Epithelial cell of prostate (primary cell): ENCODE measurements around the gene DRAP1.
A peak's percentile ranks its signal among the peaks of the same experiment; 100 is the strongest.

Experiments used
- DNase-seq: peaks from one replicate; pipeline ENCODE4 v3.0.0-alpha.2; 2011; ENCODE audit warnings: low read depth, low spot score
- H3K27ac ChIP-seq: fragments of 450-650 bp; 2 replicates; pipeline ENCODE4 v1.5.1; 2017; ENCODE audit warnings: mild to moderate bottlenecking

The DRAP1 gene, protein sequence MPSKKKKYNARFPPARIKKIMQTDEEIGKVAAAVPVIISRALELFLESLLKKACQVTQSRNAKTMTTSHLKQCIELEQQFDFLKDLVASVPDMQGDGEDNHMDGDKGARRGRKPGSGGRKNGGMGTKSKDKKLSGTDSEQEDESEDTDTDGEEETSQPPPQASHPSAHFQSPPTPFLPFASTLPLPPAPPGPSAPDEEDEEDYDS

DNA sequence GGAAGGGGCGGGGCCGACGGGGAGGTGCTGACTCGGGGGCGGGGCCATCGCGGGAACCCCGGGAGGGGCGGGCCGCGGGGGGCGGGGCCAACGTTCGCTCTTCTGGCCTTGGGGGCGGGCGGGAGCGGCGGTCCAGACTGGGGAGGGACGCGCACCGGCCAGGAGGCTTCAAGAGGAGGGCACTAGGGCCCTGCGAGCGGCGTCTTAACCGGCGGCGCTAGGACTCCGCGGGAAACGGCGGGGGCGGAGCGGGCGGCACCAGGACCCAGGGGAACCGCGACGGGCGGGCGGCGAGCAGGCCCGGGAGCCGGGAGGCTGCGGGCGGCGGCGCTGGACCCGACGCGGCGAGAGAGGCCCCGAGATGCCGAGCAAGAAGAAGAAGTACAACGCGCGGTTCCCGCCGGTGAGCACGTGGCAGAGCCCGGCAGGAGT lies at the start of gene DRAP1:
Gene DRAP1 (plus strand): TSS at position 286 of the 432 bp plus-strand sequence. CDS start 76 bp downstream, at position 362.
- H3K27ac ChIP-seq: peak within 1 kb of the TSS; percentile 99
- DNase-seq: peak; percentile 90

DNA sequence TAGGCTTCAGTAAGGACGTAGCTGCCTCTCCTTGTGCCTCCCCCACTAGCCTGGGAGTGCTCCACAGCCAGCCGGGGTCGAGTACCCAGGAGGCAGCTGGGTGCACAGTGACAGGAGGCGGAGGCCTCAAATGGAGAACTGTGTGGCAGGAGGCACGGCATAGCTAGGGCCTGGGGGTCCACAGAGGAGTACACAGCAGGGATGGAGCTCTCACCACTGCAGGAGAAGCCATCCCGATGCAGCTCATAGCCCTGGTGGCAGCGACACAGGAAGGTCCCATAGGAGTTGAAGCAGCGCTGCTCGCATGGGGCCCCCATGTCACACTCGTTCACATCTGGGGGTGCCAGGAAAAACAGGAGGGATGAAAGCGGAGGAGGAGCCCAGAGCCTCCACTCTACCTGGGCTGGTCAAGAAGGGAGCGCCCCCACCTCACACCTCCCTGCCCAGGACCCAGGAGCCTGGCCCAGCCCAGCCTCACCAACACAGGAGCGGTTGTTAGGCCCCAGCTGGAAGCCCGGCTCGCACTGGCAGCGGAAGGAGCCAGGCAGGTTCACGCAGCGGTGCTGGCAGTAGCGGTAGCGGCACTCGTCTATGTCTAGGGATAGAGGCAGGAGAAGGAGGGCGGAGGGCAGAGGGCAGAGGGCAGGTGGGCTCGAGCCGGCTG lies 49.5 kb upstream of the DRAP1 start:
- no peak for DNase-seq

DNA sequence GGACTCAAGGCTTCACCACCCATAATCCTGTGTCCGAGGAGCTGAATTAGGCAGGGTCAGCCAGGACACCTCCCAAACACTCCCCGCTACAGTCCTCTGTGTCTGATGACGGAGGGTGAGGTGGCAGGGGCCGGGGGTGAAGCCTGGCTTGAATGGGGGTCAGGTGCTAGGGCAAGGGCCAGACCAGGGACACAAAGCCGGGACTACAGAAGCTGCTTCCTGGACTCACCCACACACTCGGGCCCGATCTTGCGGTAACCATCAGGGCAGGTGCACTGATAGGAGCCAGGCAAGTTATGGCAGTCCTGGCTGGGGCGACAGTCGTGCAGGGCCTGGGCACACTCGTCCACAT lies 48.9 kb upstream of the DRAP1 start:
- no peak overlapping the region for H3K27ac ChIP-seq

More for the DNA sequence above, 49.5 kb upstream of the DRAP1 start:
- H3K27ac ChIP-seq: no peak overlapping the region

DNA sequence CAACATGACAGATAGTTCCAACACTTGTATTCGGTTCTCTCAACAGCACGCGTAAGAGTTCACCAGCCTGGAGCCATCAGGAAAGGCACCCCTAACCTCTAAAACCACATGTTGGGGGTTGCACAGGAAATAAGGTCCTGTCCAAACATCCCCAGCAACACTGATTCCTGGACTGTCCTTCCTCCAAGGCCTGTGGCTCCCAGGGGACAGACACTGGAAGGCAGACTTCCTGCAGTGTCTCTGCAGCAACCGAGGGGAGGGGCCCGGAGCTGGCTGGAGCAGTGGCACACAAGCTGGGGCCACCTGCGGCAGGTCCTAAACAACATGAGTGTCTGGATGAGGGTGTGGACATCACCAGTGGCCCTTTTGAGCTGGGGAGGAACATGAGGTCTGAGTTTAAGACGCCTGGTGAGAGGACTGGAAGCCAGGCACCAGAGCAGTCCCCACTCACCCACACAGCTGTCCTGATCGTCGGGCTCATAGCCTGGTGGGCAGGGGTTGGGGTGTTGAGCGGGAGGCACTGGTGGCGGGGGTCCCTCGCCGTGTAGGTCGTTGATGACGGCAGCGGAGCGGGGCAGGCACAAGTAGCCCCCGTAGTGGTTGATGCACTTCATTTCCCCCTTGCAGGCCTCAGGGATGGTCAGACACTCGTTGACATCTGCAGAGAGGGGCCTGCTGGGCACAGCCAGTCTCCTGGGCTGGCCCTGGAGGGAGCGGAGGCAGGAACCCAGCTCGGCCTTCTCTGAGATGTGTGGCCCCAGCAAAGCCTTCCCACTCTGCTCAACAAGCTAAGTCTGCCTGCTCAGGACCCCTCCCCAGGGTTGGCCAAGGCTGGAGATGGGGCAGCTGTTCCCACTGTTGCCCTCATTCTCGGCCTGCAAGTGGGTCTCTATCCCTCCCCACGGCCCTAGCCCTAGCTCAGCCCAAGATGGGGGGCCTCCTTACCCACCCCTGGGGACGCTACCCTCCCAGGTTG lies 48.2 kb upstream of the DRAP1 start:
- no peak overlapping the region for H3K27ac ChIP-seq
- no peak for DNase-seq

More for the DNA sequence above, 48.9 kb upstream of the DRAP1 start:
- no peak for DNase-seq

DNA sequence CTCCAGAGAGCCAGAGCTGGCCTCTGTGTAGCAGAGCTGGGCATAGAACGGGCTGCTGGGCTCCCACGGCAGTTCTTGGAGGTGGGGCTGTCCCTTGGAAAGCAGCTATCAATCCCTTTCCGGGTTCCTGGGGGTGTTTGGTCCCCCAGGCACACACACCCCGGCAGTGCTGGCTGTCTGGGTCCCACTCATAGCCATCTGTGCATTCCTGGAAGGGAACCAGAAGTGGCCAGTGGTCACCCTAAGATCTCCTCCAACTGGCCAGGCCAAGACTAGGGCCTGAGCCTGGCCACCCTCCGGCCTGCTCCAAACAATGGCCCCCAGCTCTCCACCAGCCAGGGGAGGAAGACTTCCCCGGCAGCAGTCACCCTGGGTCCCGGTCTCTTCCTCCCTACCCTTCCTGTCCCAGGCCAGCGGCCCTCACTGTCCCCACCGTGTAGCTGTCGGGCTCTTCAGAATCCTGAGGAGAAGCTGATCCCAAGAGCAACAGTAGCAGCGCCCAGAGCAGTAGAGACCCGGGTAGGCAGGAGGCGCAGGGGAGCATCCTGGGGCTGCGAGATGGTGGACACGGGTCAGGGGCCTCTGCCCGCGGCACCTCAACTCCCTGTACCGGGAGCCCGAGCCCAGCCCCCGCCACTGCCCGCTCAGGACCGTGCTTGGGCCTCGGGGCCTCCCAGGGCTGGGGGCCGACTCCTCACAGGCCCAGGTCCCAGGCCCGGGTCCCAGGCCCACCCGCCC lies 47.2 kb upstream of the DRAP1 start:
- no peak for DNase-seq
- H3K27ac ChIP-seq: peak overlapping the region; percentile 35

DNA sequence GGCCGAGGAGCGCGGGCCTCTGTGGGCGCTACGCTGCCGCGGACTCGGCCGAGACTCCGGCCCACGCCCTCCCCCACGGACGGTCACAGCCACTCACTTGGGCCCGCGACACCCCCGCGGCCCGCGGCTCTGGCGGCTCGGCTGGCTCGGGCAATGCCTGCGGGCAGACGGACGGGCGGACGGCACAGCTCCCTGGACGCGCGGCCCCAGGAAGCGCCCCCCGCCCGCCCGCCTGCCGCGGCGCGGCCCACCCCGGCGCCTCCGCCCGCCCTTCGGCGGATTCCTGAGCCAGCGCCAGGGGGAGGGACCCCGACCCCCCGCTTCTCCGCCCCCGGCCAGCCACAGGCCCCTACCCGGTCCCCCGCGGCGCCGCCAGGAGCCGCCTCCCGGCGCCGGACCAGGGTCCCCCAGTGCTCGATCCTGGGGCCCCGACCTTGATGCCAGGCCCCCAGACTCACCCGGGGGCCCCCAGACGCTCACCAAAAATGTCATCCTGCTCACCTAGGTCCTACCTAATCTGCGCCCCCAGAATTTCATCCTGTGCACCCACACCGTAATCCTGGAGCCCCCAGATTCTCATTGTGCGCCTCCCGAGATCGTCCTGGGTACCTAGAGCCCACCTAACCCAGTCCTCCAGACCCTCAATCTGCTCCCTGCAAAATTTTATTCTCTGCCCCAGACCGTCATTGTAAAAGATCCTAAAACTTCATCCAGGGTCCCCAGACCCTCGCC lies 46.5 kb upstream of the DRAP1 start, which contains the start of gene EFEMP2:
Gene EFEMP2 (minus strand): TSS at position 215 of the 732 bp plus-strand sequence. CDS start 446 bp downstream, outside the sequence.
- no peak for DNase-seq
- peak within 1 kb of the TSS; percentile 35 for H3K27ac ChIP-seq

DNA sequence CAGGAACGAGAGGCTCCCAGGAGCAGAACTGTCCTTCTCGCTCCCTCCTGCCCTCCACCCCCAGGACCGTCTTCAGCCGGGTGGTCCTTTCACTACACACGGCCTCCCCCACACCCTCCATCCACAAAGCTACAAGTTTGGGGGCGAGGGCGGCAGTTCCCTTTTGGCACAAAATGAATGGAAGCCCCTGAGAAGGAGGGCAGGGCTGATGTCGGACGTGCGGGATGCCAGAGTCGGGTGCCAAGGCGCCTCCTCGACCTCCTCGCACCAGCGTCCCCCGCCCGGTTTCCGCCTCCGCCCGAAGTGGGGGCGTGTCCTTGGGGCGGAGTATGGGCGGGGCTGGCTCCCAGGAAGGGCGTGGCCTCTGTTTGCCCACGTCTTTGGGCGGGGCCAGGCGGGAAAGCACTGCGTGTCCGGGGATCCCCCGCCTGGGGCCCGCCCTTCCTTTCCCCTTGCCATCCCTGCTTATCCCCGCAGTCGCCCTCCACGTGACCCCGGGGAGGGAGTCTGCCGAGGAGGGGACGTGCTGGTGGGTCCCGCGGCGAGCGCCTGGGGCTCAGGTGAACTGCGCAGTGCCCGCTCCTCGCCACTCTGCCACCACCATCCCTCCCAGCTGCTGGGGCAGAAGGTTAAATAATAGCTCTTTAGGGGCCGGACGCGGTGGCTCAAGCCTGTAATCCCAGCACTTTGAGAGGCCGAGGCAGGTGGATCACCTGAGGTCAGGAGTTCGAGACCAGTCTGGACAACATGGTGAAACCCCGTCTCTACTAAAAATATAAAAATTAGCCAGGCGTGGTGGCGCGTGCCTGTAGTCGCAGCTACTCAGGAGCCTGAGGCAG lies 45.7 kb upstream of the DRAP1 start:
- H3K27ac ChIP-seq: peak overlapping the region; percentile 35
- no peak for DNase-seq

DNA sequence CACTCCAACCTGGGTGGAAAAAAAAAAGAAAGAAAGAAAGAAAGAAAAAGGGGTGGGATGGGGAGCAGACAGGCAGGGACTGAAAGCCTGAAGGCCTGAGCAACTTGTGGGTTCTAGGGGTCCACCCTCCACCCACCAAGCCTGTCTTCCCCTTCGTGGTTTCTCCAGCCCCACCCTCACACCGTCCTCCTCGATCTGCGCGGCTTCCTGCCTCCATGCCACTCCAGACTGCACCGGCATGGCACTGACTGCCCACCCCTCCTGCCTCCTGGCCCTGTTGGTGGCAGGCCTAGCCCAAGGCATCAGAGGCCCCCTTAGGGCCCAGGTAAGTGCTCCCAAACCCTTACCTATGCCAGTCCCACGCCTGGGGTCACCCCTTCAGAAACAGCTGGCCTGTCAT lies 39.6 kb upstream of the DRAP1 start, which contains the start of gene CTSW:
Gene CTSW (plus strand): TSS at position 221 of the 400 bp plus-strand sequence. CDS start 18 bp downstream, at position 239.
- no peak for DNase-seq
- H3K27ac ChIP-seq: no peak within 1 kb of the TSS

DNA sequence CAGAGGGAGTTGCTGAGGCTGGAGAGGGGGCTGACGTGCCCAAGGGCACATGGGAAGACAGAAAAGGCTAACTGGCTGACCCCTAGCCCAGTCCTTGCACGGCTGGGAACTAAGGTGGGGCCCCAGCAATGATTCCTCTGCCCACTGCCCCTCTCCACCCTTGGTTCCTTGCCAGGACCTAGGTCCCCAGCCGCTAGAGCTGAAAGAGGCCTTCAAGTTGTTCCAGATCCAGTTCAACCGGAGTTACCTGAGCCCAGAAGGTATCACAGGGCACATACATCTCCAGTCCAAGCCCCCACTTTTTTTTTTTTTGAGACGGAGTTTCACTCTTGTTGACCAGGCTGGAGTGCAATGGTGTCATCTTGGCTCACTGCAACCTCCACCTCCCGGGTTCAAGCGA lies 39.2 kb upstream of the DRAP1 start:
- no peak for DNase-seq
- H3K27ac ChIP-seq: no peak overlapping the region

DNA sequence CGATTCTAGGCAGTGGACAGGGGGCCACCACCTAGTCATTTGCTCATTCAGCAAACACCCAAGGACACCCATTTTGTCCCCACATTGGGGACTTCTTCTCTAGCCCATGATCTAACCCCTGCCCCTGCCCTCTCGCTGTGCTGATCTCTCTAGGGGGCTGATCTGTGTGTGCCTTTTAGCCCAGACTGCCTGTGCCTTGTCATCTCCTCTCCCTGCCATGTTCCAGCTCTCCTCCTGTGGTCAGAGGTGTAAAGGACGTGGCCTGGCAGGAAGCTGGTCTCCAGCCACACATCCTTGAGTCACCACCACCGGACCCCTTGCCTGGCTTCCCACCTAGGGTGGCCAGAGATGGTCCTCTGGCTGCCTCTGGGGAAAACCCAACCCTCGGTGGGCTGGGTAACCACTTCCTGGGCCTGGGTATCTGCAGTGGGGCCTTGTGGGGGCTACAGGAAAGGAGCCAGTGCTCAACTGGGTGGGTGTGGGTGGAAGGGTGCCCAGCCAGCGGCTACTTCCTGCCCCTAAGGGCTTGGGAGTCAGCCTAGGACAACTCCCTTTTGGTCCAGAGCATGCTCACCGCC lies 38.3 kb upstream of the DRAP1 start:
- DNase-seq: no peak
- H3K27ac ChIP-seq: no peak overlapping the region

DNA sequence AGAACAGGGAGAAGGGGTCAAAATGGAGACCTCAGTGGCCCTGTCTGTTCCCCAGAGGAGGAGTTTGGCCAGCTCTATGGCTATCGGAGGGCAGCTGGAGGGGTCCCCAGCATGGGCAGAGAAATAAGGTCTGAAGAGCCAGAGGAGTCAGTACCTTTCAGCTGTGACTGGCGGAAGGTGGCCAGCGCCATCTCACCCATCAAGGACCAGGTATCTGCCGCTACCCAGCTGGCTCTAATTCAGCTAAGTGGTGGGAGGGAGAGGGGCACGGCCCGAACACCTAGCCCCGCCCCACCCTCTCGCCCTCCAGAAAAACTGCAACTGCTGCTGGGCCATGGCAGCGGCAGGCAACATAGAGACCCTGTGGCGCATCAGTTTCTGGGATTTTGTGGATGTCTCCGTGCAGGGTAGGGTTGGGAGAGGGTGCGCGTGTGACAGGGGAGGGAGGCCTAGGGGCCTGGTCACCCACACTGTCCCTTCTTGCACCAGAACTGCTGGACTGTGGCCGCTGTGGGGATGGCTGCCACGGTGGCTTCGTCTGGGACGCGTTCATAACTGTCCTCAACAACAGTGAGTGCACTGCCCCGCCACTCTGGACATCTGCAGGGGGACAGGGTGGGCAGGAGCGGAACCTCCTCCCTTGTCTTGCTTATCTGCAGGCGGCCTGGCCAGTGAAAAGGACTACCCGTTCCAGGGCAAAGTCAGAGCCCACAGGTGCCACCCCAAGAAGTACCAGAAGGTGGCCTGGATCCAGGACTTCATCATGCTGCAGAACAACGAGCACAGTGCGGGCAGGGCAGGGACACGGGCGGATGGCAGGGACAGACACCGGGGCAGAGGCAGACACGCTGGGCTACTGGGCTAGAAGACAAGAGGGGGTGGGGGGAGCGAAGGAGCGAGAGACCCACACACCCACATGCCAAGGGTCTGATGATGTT lies 36.8 kb upstream of the DRAP1 start:
- H3K27ac ChIP-seq: no peak overlapping the region
- no peak for DNase-seq

DNA sequence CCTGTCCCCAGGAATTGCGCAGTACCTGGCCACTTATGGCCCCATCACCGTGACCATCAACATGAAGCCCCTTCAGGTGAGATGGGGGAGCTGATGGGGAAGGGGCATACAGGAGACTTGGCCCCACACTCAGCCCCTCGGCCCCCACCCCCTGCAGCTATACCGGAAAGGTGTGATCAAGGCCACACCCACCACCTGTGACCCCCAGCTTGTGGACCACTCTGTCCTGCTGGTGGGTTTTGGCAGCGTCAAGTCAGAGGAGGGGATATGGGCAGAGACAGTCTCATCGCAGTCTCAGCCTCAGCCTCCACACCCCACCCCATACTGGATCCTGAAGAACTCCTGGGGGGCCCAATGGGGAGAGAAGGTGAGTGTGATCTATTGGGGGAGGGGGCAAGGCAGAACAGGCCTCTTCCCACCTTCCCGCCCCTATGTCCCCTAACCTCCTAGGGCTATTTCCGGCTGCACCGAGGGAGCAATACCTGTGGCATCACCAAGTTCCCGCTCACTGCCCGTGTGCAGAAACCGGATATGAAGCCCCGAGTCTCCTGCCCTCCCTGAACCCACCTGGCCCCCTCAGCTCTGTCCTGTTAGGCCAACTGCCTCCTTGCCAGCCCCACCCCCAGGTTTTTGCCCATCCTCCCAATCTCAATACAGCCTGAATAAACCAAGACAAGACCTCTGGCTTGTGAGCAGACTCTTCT lies 36.0 kb upstream of the DRAP1 start:
- no peak overlapping the region for H3K27ac ChIP-seq

DNA sequence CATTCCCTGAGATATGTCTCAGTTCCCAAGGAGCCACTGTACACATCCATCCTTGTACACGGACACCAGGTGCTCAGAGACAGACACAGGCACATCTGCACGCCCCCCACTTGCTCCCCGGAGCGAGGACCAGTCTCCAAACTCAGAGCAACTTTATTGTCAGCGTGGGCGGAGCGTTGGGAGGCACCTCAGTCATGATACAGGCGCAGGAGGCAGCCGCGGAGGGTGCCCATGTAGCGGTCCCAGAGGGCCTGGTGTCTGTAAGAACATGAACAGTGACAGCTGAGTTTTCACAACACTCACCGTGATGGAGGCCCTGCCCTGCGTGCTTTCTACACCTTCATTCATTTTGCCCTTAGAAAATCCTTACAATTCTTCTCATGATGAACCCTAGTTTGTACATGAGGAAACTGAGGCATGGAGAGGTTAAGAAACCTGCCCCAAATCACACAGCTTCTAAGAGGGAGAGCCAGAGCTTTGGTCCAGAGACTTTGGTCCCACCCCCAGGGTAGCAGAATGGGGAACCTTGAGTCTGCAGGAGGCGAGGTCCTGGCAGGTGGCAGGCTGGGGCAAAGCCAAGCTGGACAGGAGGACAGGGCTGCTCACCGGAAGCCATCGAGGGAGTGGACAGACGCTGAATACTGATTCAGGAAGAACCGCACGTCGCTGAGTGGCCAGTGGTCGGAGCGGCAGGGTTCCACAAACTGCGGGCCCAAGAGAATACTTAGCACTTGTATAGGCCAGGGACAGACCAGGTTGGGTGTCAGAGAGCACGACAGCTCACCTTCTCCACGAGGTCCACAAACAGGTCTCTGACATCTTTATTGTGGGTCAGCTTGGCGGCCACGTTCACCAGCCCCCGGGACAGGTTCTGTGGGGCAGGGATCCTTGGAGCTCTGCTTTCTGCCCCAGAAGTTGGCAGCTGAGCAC lies 35.2 kb upstream of the DRAP1 start:
- DNase-seq: no peak
- H3K27ac ChIP-seq: no peak overlapping the region

More for the DNA sequence above, 36.0 kb upstream of the DRAP1 start:
- no peak for DNase-seq

DNA sequence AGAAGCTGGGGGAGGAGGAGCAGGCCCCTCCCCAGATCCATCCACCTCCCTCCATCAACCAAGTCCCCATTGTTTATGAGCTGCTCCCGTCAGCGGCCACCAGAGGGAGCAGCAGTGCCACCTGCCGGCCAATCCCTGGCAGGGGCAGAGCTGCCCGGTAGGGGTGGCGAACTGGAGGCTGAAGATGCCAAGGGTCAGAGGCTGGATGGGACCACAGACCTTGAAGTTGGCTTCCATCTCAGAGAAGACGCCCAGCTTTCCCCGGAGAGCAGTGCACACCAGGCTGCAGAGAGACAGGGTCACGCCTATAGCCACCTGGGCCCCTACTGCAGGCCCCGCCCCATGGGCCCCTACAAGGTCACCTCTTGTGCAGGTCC lies 34.5 kb upstream of the DRAP1 start:
- no peak for DNase-seq
- no peak overlapping the region for H3K27ac ChIP-seq

DNA sequence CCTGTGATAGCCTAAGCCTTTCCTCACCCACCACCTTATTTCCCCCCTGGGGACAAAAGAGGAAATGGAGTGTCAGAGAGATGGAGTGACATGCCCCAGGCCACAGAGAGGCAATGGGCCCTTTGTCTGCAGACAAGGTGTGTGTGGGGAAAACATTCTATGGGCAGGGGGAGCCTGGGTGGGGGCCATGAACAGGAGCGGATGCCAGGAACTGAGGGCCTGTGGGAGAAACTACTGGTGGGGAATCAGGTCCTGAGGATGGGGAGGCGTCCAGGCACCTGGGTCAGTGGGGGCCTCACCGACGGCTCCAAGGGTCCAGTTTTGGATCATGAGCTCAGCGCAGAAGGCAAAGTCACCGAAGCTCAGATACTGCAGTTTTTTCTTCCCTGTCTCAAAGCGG lies 34.0 kb upstream of the DRAP1 start:
- DNase-seq: no peak
- no peak overlapping the region for H3K27ac ChIP-seq
